ENCODE measurements around the gene S100A3. TPM values are rescaled to one million over a fixed set of nuclear protein-coding genes. Genes with fewer than 3 reads are reported as not detected.

S100A3 gene
- total and polyA plus RNA-seq, 12 donors: 0.28 to 3.8 (median 1.9) TPM; not detected in 5

- peak; percentile 86 to 97 (median 95) for DNase-seq
- intact Hi-C loops (cut with DNase I): no loop called here
- no peak overlapping the region for H3K4me3 ChIP-seq
- WGBS, 4 donors: 26 to 48% (median 29%) methylated on average over 6 to 7 of the region's 7 CpGs
- H3K9me3 ChIP-seq (replicated peaks in 1 of 3): no peaks in the 10 kb centered on the region
- peaks cover 15 to 21% of the 10 kb centered on the region in 2 donors for H3K4me1 ChIP-seq (replicated peaks in 1 of 2)
- no peaks in the 10 kb centered on the region for H3K36me3 ChIP-seq (replicated peaks in 1 of 2)
- H3K27me3 ChIP-seq: no peaks in the 10 kb centered on the region
- TF ChIP-seq CTCF (IDR thresholded peaks at IDR 0.05): no peak
- peak in 1 of 2 donors; percentile 78 for TF ChIP-seq POLR2A (IDR thresholded peaks at IDR 0.05)
- H3K27ac ChIP-seq: peak overlapping the region; percentile 3 to 96 (median 74)
Observed at GRCh38 chr1:153506831-153507413, 42.1 kb downstream of the S100A3 start.

- Histone ChIP-seq H3K4me1 (replicated peaks in 1 of 2) (peaks cover 15 to 21% of the 10 kb centered on the region in 2 donors), H3K4me3 (no peak overlapping the region), H3K27me3 (no peaks in the 10 kb centered on the region), H3K36me3 (replicated peaks in 1 of 2) (no peaks in the 10 kb centered on the region), H3K27ac (peak overlapping the region in 4 of 5 donors; percentile 41 to 96 (median 82)), H3K9me3 (replicated peaks in 1 of 3) (no peaks in the 10 kb centered on the region)
- intact Hi-C loops (cut with DNase I): no loop called here
- no peak for TF ChIP-seq POLR2A (IDR thresholded peaks at IDR 0.05)
- no peak for TF ChIP-seq CTCF (IDR thresholded peaks at IDR 0.05)
- WGBS, 4 donors: 48 to 76% (median 68%) methylated on average over 5 of the region's 5 CpGs
- peak in 4 of 7 donors; percentile 30 to 58 (median 37) for DNase-seq
Observed at GRCh38 chr1:153506386-153506785, 42.7 kb downstream of the S100A3 start.

- intact Hi-C loops (cut with DNase I): no loop called here
- peak in 1 of 7 donors; percentile 7 for DNase-seq
- Histone ChIP-seq H3K27me3 (no peaks in the 10 kb centered on the region), H3K4me3 (no peak overlapping the region), H3K36me3 (replicated peaks in 1 of 2) (no peaks in the 10 kb centered on the region), H3K27ac (no peak overlapping the region), H3K4me1 (replicated peaks in 1 of 2) (peaks cover 15 to 21% of the 10 kb centered on the region in 2 donors), H3K9me3 (replicated peaks in 1 of 3) (no peaks in the 10 kb centered on the region)
- WGBS, 4 donors: 90 to 100% (median 97%) methylated on average over 1 of the region's 1 CpG
- TF ChIP-seq POLR2A (IDR thresholded peaks at IDR 0.05): no peak
Observed at GRCh38 chr1:153505576-153505975, 43.5 kb downstream of the S100A3 start.

GRCh38 chr1:153503766-153504165 is 45.3 kb downstream of the S100A3 start:
- Histone ChIP-seq H3K4me1 (replicated peaks in 1 of 2) (peaks cover 15 to 21% of the 10 kb centered on the region in 2 donors), H3K4me3 (no peak overlapping the region), H3K27me3 (no peaks in the 10 kb centered on the region), H3K9me3 (replicated peaks in 1 of 3) (no peaks in the 10 kb centered on the region), H3K36me3 (replicated peaks in 1 of 2) (no peaks in the 10 kb centered on the region), H3K27ac (no peak overlapping the region)
- WGBS, 4 donors: 80 to 94% (median 90%) methylated on average over 3 of the region's 3 CpGs
- TF ChIP-seq CTCF (IDR thresholded peaks at IDR 0.05) (no peak), POLR2A (IDR thresholded peaks at IDR 0.05) (no peak)
- intact Hi-C loops (cut with DNase I): no loop called here
- peak in 1 of 7 donors; percentile 11 for DNase-seq

GRCh38 chr1:153498746-153499145 is 50.3 kb downstream of the S100A3 start:
- no peak overlapping the region for H3K27ac ChIP-seq
- peak in 1 of 7 donors; percentile 4 for DNase-seq
- intact Hi-C loops (cut with DNase I): loop anchor here (5.0 kb wide), 2 partner anchors 41 to 146 kb away; no protein-coding TSS in a partner anchor
- no peaks in the 10 kb centered on the region for H3K4me1 ChIP-seq (replicated peaks in 1 of 2)
- WGBS, 4 donors: 13 to 25% (median 20%) methylated on average over 2 of the region's 2 CpGs
- H3K27me3 ChIP-seq: no peaks in the 10 kb centered on the region
- H3K36me3 ChIP-seq (replicated peaks in 1 of 2): no peaks in the 10 kb centered on the region
- no peak for TF ChIP-seq POLR2A (IDR thresholded peaks at IDR 0.05)
- TF ChIP-seq CTCF (IDR thresholded peaks at IDR 0.05): no peak
- H3K9me3 ChIP-seq (replicated peaks in 1 of 3): no peaks in the 10 kb centered on the region
- no peak overlapping the region for H3K4me3 ChIP-seq
